Left lung (tissue), 10 donors: ENCODE measurements around the gene KCTD20. TPM values are rescaled to one million over a fixed set of nuclear protein-coding genes. Genes with fewer than 3 reads are reported as not detected.

Experiments used
- ATAC-seq: fragments of 200-7000 bp; cut with Tn5 transposase; one replicate; pipeline ENCODE4 v1.9.1; 2020; ENCODE audit warnings: moderate library complexity
- DNase-seq, 4 donors: peaks; one replicate each; pipeline ENCODE4 v3.0.0-alpha.2; 2013 to 2020
- H3K27ac ChIP-seq, 2 donors: fragments of 200-600 bp; sonication (generic) in 1 of 2; one replicate each; pipeline versions ENCODE4 v1.5.0 to v1.8.0; 2020 to 2021
- H3K27me3 ChIP-seq, 2 donors: fragments of 200-600 bp; sonication (generic) in 1 of 2; one replicate each; pipeline versions ENCODE4 v1.5.0 to v1.8.0; 2020 to 2021
- H3K36me3 ChIP-seq, 2 donors: fragments of 200-600 bp; sonication (generic) in 1 of 2; one replicate each; pipeline versions ENCODE4 v1.5.0 to v1.8.0; 2020 to 2021
- H3K4me1 ChIP-seq, 2 donors: fragments of 200-600 bp; one replicate each; pipeline ENCODE4 v1.8.0; 2021
- H3K4me3 ChIP-seq, 2 donors: fragments of 200-600 bp; sonication (generic) in 1 of 2; one replicate each; pipeline versions ENCODE4 v1.5.0 to v1.8.0; 2020 to 2021; ENCODE audit warnings: mild to moderate bottlenecking in 1 of 2
- H3K9me3 ChIP-seq, 2 donors: fragments of 200-600 bp; sonication (generic) in 1 of 2; one replicate each; pipeline versions ENCODE4 v1.5.0 to v1.8.0; 2020 to 2021
- intact Hi-C, 2 donors: fragments of 100-400 bp; cut with DNase I; formaldehyde crosslinking; loops; one replicate each; pipeline versions ENCODE4 v1.11.2 to v1.14.2; 2022
- polyA plus RNA-seq, 6 donors: library from polyadenylated mRNA; unstranded; fragments of 120-200 nt; gene quantifications; one replicate each; pipeline ENCODE4 v1.2.1, GENCODE V29; 2013; ENCODE audit not compliant: insufficient read length in 6 of 6
- total RNA-seq, 2 donors: library from RNA; stranded (reverse); fragmentation: NEBNext Ultra II Directional; extraction: Animal tissue kit (Norgen Biotek cat#: 25700); gene quantifications; one replicate each; pipeline ENCODE4 v1.2.1, GENCODE V29; 2021
- TF ChIP-seq, protein P1 (sequence below), 2 donors: fragments of 200-600 bp; sonication (generic) in 1 of 2; IDR thresholded peaks; one replicate each; pipeline versions ENCODE4 v1.5.0 to v1.8.0; 2021; ENCODE audit warnings: antibody characterized with exemption in 2 of 2
- donor health status: DM: no; HTN: yes; CAD: no.
- donor health status: DM: no; HTN: no; CAD: no.

KCTD20 gene
- total and polyA plus RNA-seq, 8 donors = 47.4 to 54.7 (median 53.0) TPM

DNA sequence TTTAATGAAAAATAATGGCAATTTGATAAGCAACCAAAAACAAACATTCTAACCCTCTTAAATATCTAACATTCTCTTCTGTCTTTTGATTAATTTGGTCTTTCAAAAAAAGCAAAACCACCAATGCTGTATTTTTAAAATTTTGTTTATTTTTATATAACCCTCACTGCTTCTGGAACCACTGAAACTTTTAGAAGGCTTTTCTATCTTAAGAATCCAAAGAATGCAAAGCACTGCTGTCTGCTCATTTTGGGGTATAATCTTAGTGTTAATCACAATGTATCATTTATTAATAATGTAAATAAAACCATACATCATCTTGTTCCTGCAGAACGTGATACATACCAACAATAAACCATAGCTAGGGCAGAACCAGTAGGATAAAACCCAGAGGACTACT is 90.5 kb downstream of the KCTD20 start:
- TF ChIP-seq, protein P1, sequence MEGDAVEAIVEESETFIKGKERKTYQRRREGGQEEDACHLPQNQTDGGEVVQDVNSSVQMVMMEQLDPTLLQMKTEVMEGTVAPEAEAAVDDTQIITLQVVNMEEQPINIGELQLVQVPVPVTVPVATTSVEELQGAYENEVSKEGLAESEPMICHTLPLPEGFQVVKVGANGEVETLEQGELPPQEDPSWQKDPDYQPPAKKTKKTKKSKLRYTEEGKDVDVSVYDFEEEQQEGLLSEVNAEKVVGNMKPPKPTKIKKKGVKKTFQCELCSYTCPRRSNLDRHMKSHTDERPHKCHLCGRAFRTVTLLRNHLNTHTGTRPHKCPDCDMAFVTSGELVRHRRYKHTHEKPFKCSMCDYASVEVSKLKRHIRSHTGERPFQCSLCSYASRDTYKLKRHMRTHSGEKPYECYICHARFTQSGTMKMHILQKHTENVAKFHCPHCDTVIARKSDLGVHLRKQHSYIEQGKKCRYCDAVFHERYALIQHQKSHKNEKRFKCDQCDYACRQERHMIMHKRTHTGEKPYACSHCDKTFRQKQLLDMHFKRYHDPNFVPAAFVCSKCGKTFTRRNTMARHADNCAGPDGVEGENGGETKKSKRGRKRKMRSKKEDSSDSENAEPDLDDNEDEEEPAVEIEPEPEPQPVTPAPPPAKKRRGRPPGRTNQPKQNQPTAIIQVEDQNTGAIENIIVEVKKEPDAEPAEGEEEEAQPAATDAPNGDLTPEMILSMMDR (IDR thresholded peaks at IDR 0.05) = no peak
- H3K36me3 ChIP-seq = peaks cover 0 to 81% of the 10 kb centered on the region in 2 donors
- H3K27ac ChIP-seq = no peak overlapping the region
- DNase-seq (no peak), ATAC-seq (no peak)
- no peaks in the 10 kb centered on the region for H3K27me3 ChIP-seq
- H3K9me3 ChIP-seq = no peaks in the 10 kb centered on the region
- no peaks in the 10 kb centered on the region for H3K4me1 ChIP-seq
- intact Hi-C loops = no loop called here
- H3K4me3 ChIP-seq = no peak overlapping the region

GRCh38 chr6:36536873-36537547 is 94.2 kb downstream of the KCTD20 start:
- Histone ChIP-seq H3K9me3 (no peaks in the 10 kb centered on the region), H3K27me3 (no peaks in the 10 kb centered on the region), H3K36me3 (peaks cover 0 to 90% of the 10 kb centered on the region in 2 donors), H3K4me1 (peaks cover 0 to 23% of the 10 kb centered on the region in 2 donors), H3K4me3 (no peak overlapping the region), H3K27ac (no peak overlapping the region)
- intact Hi-C loops = no loop called here
- TF ChIP-seq, protein P1 (IDR thresholded peaks at IDR 0.05) = no peak
- DNase-seq (no peak), ATAC-seq (no peak)

GRCh38 chr6:36539814-36540568 is 97.2 kb downstream of the KCTD20 start:
- TF ChIP-seq, protein P1 (IDR thresholded peaks at IDR 0.05) = no peak
- Histone ChIP-seq H3K4me3 (no peak overlapping the region), H3K27me3 (no peaks in the 10 kb centered on the region), H3K4me1 (peaks cover 10 to 51% of the 10 kb centered on the region in 2 donors), H3K9me3 (no peaks in the 10 kb centered on the region), H3K36me3 (peaks cover 0 to 65% of the 10 kb centered on the region in 2 donors), H3K27ac (no peak overlapping the region)
- no peak for DNase-seq
- ATAC-seq = no peak
- intact Hi-C loops = no loop called here

Other genes with a start within 250 kb of the KCTD20 start
- 10 to 100 TPM; 30.8 to 32.9 TPM for gene BRPF3, start 246.3 kb upstream of the KCTD20 start, total RNA-seq
- gene BRPF3, start 246.3 kb upstream of the KCTD20 start, polyA plus RNA-seq = 10 to 100 TPM; 41.2 to 50.6 (median 45.4) TPM
- gene PNPLA1, start 172.9 kb upstream of the KCTD20 start, total RNA-seq = 1 to 10 TPM in 1 of 2 donors, not detected in 1; 2.0 TPM
- under 1 TPM; 0.11 to 0.25 (median 0.15) TPM for gene PNPLA1, start 172.9 kb upstream of the KCTD20 start, polyA plus RNA-seq
- under 1 TPM in 1 of 2 donors, not detected in 1; 0.26 TPM for gene BNIP5, start 106.1 kb upstream of the KCTD20 start, total RNA-seq
- not detected for gene BNIP5, start 106.1 kb upstream of the KCTD20 start, polyA plus RNA-seq
- gene ETV7, start 55.3 kb upstream of the KCTD20 start, total RNA-seq = 1 to 10 TPM; 5.3 to 5.6 TPM
- under 1 TPM in 4 of 6 donors, not detected in 2; 0.08 to 0.17 (median 0.15) TPM for gene ETV7, start 55.3 kb upstream of the KCTD20 start, polyA plus RNA-seq
- not detected for gene PXT1, start 146 bp upstream of the KCTD20 start, total RNA-seq
- gene PXT1, start 146 bp upstream of the KCTD20 start, polyA plus RNA-seq = under 1 TPM in 4 of 6 donors, not detected in 2; 0.06 to 0.08 (median 0.07) TPM
- gene STK38, start 104.5 kb downstream of the KCTD20 start, total RNA-seq = 10 to 100 TPM; 40.2 to 41.0 TPM
- gene STK38, start 104.5 kb downstream of the KCTD20 start, polyA plus RNA-seq = 10 to 100 TPM; 39.6 to 47.4 (median 44.0) TPM
- gene SRSF3, start 151.4 kb downstream of the KCTD20 start, total RNA-seq = 100 to 1,000 TPM; 173 to 253 TPM
- gene SRSF3, start 151.4 kb downstream of the KCTD20 start, polyA plus RNA-seq = 100 to 1,000 TPM; 485 to 634 (median 565) TPM
- gene CDKN1A, start 235.7 kb downstream of the KCTD20 start, total RNA-seq = 100 to 1,000 TPM in 1 of 2 donors, 10 to 100 TPM in 1; 66.9 to 240 TPM
- gene CDKN1A, start 235.7 kb downstream of the KCTD20 start, polyA plus RNA-seq = 1 to 10 TPM; 4.7 to 7.4 (median 6.2) TPM